Endothelial cell (in vitro differentiated cells): ENCODE results near the gene C1orf87. TPM values are rescaled to one million over a fixed set of nuclear protein-coding genes. Genes with fewer than 3 reads are reported as not detected.

Experiments
- DNase-seq: peaks from one replicate; pipeline ENCODE4 v3.0.0; 2021; ENCODE audit warnings: low spot score
- H3K27ac Mint-ChIP-seq: one replicate; pipeline ENCODE4 v1.8.0; 2021; ENCODE audit warnings: mixed read lengths, inconsistent platforms; ENCODE audit not compliant: unreplicated experiment
- H3K27me3 Mint-ChIP-seq: one replicate; pipeline ENCODE4 v1.8.0; 2021; ENCODE audit warnings: mild to moderate bottlenecking, moderate library complexity, mixed read lengths, inconsistent platforms; ENCODE audit not compliant: unreplicated experiment
- H3K36me3 Mint-ChIP-seq: one replicate; pipeline ENCODE4 v1.8.0; 2021; ENCODE audit warnings: mild to moderate bottlenecking, low read depth, mixed read lengths, inconsistent platforms; ENCODE audit not compliant: unreplicated experiment
- H3K4me1 Mint-ChIP-seq: one replicate; pipeline ENCODE4 v1.8.0; 2021; ENCODE audit warnings: mild to moderate bottlenecking, mixed read lengths, inconsistent platforms; ENCODE audit not compliant: unreplicated experiment
- H3K4me3 Mint-ChIP-seq: one replicate; pipeline ENCODE4 v1.8.0; 2021; ENCODE audit warnings: mild to moderate bottlenecking, mixed read lengths, inconsistent platforms; ENCODE audit not compliant: unreplicated experiment
- H3K9me3 Mint-ChIP-seq: one replicate; pipeline ENCODE4 v1.8.0; 2021; ENCODE audit warnings: mixed read lengths, inconsistent platforms; ENCODE audit not compliant: unreplicated experiment
- total RNA-seq: library from RNA; stranded (reverse); fragmentation: NEBNext Ultra II Directional; extraction: Animal tissue kit (Norgen Biotek cat#: 25700); gene quantifications from one replicate; pipeline ENCODE4 v1.2.1, GENCODE V29; 2021; ENCODE audit not compliant: unreplicated experiment
- TF ChIP-seq, protein P1 (sequence below): fragments of 200-600 bp; sonication (generic); IDR thresholded peaks from one replicate; pipeline ENCODE4 v1.5.0; 2021; ENCODE audit warnings: antibody characterized with exemption; ENCODE audit not compliant: unreplicated experiment

C1orf87 gene
- total RNA-seq, 1 donor from 2014 or later, result 0.23 TPM

DNA sequence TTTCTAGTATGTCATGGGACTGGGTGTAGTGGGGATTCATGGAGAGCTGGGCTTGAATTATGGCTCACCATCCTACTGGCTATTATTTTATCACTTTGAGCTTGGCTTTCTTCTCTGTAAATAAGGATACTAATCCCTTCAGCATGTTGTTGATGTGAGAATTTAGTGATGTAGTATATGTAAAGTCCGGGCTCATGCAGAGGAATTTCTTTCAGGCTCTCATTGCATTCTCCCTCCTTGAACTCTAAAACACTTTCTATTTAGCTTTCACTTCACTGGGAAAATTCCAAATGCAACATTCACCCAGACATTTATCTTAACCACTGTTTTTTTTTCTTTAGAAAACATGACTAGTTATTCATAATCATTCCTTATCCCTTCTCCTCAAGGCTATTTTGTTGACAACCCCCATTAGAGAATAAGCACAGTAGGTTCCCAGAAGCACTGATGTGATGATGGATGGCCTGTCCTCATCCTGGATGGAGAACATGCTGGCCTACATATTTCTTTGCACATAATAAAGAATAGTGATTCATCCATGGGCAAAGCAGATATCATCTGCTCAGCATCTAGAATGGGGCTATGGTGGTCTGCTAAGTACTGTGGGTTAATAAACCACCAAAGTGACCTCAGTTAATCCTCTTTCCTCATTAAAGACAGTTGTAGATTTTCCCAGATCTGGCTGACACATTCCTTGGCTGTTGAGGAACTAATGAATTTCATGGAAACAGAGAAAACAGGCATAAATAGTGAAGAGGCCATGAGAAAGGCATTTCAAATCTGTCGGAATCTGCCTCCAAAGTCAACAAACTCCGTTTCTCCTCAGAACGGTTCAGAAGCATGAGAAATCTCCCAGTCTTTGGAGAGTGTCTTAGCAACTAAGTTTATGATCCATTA lies 79.0 kb downstream of the C1orf87 start:
- Mint-ChIP-seq H3K27ac (no peak overlapping the region), H3K36me3 (no peaks in the 10 kb centered on the region), H3K4me3 (no peak overlapping the region), H3K4me1 (peaks cover 3% of the 10 kb centered on the region), H3K27me3 (no peaks in the 10 kb centered on the region), H3K9me3 (no peaks in the 10 kb centered on the region)
- TF ChIP-seq, protein P1, sequence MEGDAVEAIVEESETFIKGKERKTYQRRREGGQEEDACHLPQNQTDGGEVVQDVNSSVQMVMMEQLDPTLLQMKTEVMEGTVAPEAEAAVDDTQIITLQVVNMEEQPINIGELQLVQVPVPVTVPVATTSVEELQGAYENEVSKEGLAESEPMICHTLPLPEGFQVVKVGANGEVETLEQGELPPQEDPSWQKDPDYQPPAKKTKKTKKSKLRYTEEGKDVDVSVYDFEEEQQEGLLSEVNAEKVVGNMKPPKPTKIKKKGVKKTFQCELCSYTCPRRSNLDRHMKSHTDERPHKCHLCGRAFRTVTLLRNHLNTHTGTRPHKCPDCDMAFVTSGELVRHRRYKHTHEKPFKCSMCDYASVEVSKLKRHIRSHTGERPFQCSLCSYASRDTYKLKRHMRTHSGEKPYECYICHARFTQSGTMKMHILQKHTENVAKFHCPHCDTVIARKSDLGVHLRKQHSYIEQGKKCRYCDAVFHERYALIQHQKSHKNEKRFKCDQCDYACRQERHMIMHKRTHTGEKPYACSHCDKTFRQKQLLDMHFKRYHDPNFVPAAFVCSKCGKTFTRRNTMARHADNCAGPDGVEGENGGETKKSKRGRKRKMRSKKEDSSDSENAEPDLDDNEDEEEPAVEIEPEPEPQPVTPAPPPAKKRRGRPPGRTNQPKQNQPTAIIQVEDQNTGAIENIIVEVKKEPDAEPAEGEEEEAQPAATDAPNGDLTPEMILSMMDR, result no peak
- no peak for DNase-seq

- H3K4me1 Mint-ChIP-seq, result peaks cover 3% of the 10 kb centered on the region
- H3K9me3 Mint-ChIP-seq, result no peaks in the 10 kb centered on the region
These were observed 81.3 kb downstream of the C1orf87 start for GRCh38 chr1:59992040-59992820.

DNA sequence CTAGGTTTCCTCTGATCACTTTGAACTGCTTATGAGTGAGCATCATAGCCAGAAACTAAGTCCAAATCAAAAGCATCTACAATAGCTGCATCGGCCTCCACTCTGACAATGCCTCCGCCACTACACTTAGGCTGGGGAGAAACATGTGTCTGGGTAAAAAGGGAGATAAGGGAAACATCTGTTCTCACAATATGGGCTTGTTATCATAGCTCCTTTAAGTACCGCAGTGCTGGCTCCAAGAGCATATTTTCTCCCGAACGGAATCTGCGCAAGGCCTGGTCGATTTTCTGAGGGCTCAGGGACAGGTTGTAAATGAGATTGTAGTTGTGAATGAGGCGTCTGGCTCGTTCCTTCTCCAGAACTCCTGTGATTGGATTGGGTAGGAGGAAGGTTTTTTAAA lies 83.1 kb downstream of the C1orf87 start:
- Mint-ChIP-seq H3K27me3 (no peaks in the 10 kb centered on the region), H3K4me3 (no peak overlapping the region), H3K9me3 (no peaks in the 10 kb centered on the region), H3K36me3 (no peaks in the 10 kb centered on the region), H3K4me1 (peaks cover 6% of the 10 kb centered on the region), H3K27ac (no peak overlapping the region)
- TF ChIP-seq, protein P1, result no peak
- no peak for DNase-seq

More at GRCh38 chr1:59992040-59992820, 81.3 kb downstream of the C1orf87 start:
- Mint-ChIP-seq H3K27ac (no peak overlapping the region), H3K27me3 (no peaks in the 10 kb centered on the region), H3K4me3 (no peak overlapping the region), H3K36me3 (no peaks in the 10 kb centered on the region)
- DNase-seq, result no peak
- TF ChIP-seq, protein P1, result no peak

GRCh38 chr1:59986516-59987310 lies 86.9 kb downstream of the C1orf87 start:
- DNase-seq, result no peak
- Mint-ChIP-seq H3K4me3 (no peak overlapping the region), H3K27me3 (peaks cover 1% of the 10 kb centered on the region), H3K36me3 (no peaks in the 10 kb centered on the region), H3K4me1 (peaks cover 6% of the 10 kb centered on the region), H3K9me3 (no peaks in the 10 kb centered on the region), H3K27ac (no peak overlapping the region)
- TF ChIP-seq, protein P1, result no peak
